ENCODE results near the gene MINAR1. TPM values are rescaled to one million over a fixed set of nuclear protein-coding genes. Genes with fewer than 3 reads are reported as not detected.

MINAR1 gene
- total and polyA plus RNA-seq, 2 of the 13 experiments (the other 11 are each of a cell fraction or from before 2014, with no cell fraction given) = 0.15 to 0.16 TPM

- TF ChIP-seq PRPF4 (IDR thresholded peaks at IDR 0.05; ENCODE audit: low read depth, low read length, poor library complexity, severe bottlenecking) (no peak), MAF1 (CRISPR knock-in tag; IDR thresholded peaks at IDR 0.05; ENCODE audit: borderline replicate concordance) (no peak)
These were observed 20.1 kb upstream of the MINAR1 start (continued) for GRCh38 chr15:79412010-79412409.

- ChIA-PET CTCF (ENCODE audit: low intra/inter-chr PET ratio, low total read pairs) (no interaction called here), POLR2A (no interaction called here)
- H3K27me3 ChIP-seq (ENCODE audit: control insufficient read depth in 1 of 2, insufficient read depth in 2 of 2, low read length in 2 of 2) = no peaks in the 10 kb centered on the region
- no peaks in the 10 kb centered on the region for H3K4me1 ChIP-seq (ENCODE audit: insufficient read depth, low read length)
- in situ Hi-C loops (cut with HindIII; ENCODE audit: extremely low pct_ligation_motif_present, low pct_unique_long_range_greater_than_20kb) (no loop called here), intact Hi-C loops (cut with micrococcal nuclease; ENCODE audit: unreplicated experiment) (no loop called here)
- DNase-seq (ENCODE audit: low spot score) (no peak), FAIRE-seq (no peak), ATAC-seq (no peak)
- no peak overlapping the region for H3K27ac ChIP-seq (ENCODE audit: extremely low read length, insufficient read depth, low read length)
- 100% methylated on average over 5 of the region's 6 CpGs for WGBS (ENCODE audit: low lambda C conversion rate)
- H3K36me3 ChIP-seq (replicated peaks in 1 of 2; ENCODE audit: control insufficient read depth in 1 of 2, insufficient read depth in 2 of 2, low read length in 2 of 2) = no peaks in the 10 kb centered on the region
- no peaks in the 10 kb centered on the region for H4K20me1 ChIP-seq (ENCODE audit: insufficient read depth, low read length)
- no TSS peak for BruUV-seq (replicated peaks)
- no peak overlapping the region for H3K9ac ChIP-seq (ENCODE audit: insufficient read depth, low read depth, low read length)
- no peak overlapping the region for H3K4me2 ChIP-seq (ENCODE audit: low read depth, low read length)
- no peak overlapping the region for H3K4me3 ChIP-seq (replicated peaks in 1 of 3; ENCODE audit: insufficient read depth in 1 of 3, low read depth in 2 of 3, low read length in 3 of 3)
- no peak overlapping the region for H2AFZ ChIP-seq (ENCODE audit: low read length)
- H3K79me2 ChIP-seq (ENCODE audit: insufficient read depth, low read length) = no peaks in the 10 kb centered on the region
- H3K9me3 ChIP-seq (ENCODE audit: low read length) = no peaks in the 10 kb centered on the region
- TF ChIP-seq SIX4 (CRISPR knock-in tag; IDR thresholded peaks at IDR 0.05) (no peak), ZMYM2 (CRISPR knock-in tag; IDR thresholded peaks at IDR 0.05) (no peak), ZNF362 (CRISPR knock-in tag; IDR thresholded peaks at IDR 0.05; ENCODE audit: borderline replicate concordance) (no peak), U2AF2 (IDR thresholded peaks at IDR 0.05; ENCODE audit: low read depth, low read length) (no peak), HDAC2 (CRISPR knock-in tag; IDR thresholded peaks at IDR 0.05) (no peak), EHMT2 (IDR thresholded peaks at IDR 0.05; ENCODE audit: borderline replicate concordance, low read depth, low read length) (no peak), ZNF207 (IDR thresholded peaks at IDR 0.05; ENCODE audit: borderline replicate concordance) (no peak), ATF4 (CRISPR knock-in tag; IDR thresholded peaks at IDR 0.05) (no peak), ZNF230 (CRISPR knock-in tag; IDR thresholded peaks at IDR 0.05) (no peak), SRY (CRISPR knock-in tag; IDR thresholded peaks at IDR 0.05) (no peak), ZNF292 (CRISPR knock-in tag; IDR thresholded peaks at IDR 0.05; ENCODE audit: borderline replicate concordance, low read depth) (no peak), SOX6 (IDR thresholded peaks at IDR 0.05) (no peak), SOX6 (CRISPR knock-in tag; IDR thresholded peaks at IDR 0.05) (no peak), TFE3 (CRISPR knock-in tag; IDR thresholded peaks at IDR 0.05) (no peak), TEAD2 (CRISPR knock-in tag; IDR thresholded peaks at IDR 0.05) (no peak)
- TF ChIP-seq, protein P1, sequence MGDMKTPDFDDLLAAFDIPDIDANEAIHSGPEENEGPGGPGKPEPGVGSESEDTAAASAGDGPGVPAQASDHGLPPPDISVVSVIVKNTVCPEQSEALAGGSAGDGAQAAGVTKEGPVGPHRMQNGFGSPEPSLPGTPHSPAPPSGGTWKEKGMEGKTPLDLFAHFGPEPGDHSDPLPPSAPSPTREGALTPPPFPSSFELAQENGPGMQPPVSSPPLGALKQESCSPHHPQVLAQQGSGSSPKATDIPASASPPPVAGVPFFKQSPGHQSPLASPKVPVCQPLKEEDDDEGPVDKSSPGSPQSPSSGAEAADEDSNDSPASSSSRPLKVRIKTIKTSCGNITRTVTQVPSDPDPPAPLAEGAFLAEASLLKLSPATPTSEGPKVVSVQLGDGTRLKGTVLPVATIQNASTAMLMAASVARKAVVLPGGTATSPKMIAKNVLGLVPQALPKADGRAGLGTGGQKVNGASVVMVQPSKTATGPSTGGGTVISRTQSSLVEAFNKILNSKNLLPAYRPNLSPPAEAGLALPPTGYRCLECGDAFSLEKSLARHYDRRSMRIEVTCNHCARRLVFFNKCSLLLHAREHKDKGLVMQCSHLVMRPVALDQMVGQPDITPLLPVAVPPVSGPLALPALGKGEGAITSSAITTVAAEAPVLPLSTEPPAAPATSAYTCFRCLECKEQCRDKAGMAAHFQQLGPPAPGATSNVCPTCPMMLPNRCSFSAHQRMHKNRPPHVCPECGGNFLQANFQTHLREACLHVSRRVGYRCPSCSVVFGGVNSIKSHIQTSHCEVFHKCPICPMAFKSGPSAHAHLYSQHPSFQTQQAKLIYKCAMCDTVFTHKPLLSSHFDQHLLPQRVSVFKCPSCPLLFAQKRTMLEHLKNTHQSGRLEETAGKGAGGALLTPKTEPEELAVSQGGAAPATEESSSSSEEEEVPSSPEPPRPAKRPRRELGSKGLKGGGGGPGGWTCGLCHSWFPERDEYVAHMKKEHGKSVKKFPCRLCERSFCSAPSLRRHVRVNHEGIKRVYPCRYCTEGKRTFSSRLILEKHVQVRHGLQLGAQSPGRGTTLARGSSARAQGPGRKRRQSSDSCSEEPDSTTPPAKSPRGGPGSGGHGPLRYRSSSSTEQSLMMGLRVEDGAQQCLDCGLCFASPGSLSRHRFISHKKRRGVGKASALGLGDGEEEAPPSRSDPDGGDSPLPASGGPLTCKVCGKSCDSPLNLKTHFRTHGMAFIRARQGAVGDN (CRISPR knock-in tag; IDR thresholded peaks at IDR 0.05) = no peak
These were observed 19.7 kb upstream of the MINAR1 start for GRCh38 chr15:79412429-79412828.
